CD4-positive, alpha-beta T cell treated with Interleukin-15 for 1 hour (primary cell): Measurements from ENCODE around the gene ITGAV.

Source experiments
- DNase-seq: peaks from one replicate; pipeline ENCODE4 v3.0.0-alpha.2; 2020

Gene ITGAV

DNA sequence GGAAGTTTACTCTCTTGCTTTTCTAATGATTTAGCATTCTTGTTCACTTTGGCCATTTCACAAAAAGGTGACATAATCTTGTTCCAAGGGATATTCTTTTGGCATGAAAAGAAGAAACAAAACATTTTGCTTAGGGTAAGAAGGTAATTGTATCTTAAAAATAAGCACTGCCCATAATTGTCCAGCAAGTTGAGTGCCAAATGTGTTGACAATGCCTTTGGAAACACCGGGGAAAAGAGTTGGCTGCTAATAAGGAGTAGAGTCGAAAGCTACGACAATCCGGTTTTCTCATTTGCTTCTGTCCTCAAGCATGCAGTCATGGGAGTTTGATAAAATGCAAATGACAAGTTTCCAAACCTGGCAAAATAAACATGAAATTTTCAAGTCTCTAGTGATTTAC, 27.3 kb downstream of the ITGAV start:
- no peak for DNase-seq

DNA sequence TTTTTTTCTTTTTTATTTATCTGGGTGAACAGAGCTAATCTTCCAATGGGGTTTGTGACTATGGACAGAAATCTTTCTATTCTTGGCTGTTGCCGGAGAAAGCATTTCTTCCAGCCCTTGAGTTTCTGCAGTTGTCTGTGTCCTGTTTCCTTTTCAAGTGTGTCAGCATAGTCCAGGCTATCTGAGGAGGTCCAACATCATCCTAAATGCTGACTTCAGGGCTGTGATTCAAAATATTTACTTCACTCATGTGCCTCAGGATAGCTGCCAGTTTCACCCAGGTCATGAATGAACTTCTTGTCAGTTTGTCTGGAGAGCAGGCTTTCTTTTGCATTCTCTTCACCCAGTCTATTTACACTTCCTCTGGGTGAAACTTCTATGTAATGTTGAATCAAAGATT, 27.9 kb downstream of the ITGAV start:
- DNase-seq: no peak

DNA sequence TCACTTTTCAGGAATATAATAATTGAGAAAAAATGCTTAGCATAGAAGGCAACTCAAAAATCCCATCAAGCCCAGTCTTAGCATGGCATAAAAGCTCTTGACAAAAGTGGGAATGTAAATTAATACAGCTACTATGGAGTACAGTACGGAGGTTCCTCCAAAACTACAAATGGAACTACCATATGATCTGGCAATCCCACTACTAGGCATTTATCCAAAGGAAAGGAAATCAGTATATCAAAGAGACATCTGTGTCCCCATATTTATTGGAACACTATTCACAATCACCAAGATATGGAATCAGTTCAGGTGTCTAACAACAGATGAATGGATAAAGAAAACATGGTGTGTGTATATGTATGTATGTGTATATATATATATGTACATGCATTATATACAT, 28.8 kb downstream of the ITGAV start:
- no peak for DNase-seq

DNA sequence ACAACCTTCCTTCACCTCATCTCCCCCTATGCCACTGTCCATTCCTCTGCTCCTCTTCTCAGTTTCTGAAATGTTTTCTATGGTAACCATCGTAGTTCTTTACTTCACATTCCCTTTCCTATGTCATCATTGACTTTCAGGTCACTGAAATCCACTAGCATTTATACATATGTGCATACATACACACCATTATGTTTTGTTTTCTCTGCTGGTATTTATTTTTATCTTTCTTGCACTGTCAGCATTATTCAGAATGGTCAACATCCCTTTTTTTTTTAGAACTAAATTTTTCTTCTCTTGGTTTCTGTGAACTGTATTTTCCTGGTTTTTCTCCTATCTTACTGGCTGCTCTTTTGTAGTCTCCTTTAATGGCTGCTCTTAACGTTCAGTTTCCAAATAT, 33.2 kb downstream of the ITGAV start:
- no peak for DNase-seq

DNA sequence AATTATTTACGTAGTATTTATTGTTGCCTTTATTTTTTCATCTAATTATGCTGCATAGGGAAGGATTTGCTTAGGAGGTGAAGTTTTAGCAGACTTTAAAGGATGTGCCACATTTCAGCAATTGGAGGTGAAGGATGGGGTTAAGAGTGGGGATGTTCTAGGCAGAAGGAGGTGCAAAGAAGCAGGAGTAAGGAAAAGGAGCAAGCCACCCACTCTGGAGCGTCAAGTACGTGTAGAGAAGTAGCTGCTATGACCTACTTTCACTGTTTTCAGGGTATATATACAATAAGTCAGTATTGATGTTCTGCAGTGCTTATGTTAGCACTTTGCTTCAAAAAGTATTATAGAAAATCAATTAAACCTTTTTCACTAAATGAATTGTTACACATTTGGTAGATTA, 34.4 kb downstream of the ITGAV start:
- DNase-seq: no peak

DNA sequence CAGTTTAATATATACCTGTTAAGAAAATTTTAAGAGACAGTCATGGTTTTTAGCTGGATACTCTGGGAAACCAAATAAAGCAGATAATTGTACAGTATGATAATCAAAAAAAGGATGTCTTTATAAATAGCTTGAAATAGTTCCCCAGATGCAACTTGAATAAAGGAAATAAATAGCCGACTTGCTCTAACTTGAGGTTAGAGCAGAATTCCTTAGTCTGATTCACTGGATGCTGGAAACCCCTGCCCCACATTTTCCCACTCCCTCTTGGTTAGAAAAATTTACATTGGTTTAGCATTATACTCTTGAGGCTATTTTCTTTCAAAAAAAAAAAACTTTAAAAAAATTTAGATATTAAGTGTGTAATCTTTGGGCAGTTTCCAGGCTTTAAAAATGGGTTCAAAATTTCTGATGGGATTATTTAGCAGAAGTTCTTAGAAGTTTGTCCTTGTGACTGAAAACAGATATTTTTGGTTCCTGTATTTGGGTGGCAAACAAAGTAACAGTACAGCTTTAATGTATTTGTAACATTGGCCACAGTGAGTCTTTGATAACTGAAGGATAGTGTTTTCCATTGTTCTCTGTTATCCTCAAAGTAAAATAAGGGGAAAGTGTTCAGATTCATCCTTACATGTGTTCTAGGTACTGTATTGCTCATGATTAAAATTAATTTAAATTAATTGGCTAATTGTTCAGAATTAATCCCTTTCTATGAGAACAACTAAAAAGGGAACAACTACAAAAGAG, 39.6 kb downstream of the ITGAV start:
- DNase-seq: no peak

DNA sequence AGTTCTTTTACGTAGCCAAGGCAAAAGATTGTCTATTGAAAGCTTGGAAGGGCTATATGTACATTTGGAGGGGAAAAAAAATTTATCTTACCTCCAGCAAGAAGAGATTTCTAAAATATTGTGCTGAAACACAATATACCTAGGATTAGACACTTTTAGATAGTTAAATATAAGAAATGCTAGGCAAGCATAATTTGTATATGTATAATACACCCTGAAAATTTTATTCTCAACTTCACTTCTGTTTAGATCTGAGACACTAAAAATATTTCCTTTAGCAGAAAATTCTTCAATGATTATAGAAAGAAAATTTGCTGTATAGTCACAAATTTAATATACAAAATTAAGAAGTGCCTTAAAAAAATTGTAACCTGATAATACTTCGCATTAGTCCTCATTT, 42.6 kb downstream of the ITGAV start:
- DNase-seq: no peak

DNA sequence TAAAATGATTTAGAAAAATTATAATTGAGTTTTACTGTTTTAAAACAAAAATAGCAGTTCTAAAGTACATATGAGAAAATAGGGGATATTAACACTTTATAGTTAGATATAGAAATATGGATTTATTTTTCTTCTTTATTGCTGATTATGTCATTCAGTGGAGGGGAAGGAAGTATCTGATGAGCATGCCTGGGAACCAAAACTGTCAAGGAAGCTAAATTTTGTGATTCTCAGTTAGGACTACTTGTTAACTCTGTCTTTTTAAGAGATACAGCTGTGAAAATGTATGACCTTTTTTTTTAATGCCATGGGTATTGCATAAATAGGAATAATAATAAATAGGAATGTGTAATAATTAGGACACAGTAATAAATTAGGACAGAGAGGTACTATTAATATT, 44.8 kb downstream of the ITGAV start:
- DNase-seq: no peak

DNA sequence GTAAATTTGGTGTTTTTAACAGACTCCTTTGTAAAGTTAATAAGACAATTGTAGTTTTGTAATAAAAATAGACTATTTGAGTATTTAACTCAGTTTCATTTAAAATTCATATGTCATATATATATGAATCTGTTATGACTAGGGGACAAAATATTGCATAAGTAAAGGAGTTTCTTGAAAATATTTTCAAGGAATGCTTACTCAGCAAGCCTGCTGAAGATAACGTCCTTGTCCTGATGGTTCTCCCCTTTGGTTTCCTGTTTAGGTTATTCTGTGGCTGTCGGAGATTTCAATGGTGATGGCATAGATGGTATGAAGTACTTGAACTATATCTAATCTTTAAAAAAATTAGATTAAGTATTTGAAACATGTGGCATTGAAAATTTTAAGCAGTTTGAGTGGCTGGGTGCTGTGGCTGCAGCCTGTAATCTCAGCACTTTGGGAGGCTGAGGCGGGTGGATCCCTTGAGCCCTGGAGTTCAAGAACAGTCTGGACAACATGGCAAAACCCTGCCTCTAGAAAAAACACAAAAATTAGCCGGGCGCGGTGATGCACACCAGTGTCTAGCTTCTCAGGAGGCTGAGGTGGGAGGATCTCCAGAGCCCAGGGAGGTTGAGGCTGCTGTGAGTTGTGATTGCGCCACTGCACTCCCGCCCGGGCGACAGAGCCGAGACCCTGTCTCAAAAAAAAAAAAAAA, 47.1 kb downstream of the ITGAV start:
- DNase-seq: no peak

DNA sequence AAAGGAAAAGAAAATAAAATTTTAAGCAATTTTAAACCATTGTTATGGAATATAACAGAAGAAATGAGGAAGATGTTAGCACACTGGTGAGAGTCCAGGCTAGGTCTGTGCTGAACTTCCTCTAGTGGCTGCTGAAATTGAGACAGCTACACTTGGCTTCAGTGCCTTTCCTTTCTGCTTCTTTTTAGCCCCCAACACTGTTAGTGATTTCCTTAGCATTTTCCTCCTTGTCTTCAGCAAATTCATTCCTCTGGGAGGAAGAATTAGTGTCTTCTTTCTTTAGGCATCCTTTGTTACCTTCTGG, 47.6 kb downstream of the ITGAV start:
- DNase-seq: no peak

DNA sequence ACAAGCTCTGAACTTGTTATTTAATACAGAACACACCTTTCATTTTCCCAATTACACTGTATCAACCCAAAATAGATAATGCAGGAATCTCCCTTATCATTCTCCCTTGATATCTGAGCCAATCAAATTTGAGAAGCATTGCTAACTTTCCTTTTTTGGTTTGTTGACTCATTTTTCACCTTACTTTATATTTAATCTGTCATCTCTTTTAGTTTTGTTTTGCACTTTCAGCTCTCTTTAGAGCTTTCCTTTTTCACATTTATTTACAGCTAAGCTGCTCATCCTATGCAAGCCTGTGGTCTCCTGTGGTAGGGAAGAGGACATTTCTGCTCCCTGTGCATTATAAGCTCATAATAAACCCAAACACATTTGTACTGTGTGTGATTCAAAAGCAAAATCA, 50.1 kb downstream of the ITGAV start:
- no peak for DNase-seq

DNA sequence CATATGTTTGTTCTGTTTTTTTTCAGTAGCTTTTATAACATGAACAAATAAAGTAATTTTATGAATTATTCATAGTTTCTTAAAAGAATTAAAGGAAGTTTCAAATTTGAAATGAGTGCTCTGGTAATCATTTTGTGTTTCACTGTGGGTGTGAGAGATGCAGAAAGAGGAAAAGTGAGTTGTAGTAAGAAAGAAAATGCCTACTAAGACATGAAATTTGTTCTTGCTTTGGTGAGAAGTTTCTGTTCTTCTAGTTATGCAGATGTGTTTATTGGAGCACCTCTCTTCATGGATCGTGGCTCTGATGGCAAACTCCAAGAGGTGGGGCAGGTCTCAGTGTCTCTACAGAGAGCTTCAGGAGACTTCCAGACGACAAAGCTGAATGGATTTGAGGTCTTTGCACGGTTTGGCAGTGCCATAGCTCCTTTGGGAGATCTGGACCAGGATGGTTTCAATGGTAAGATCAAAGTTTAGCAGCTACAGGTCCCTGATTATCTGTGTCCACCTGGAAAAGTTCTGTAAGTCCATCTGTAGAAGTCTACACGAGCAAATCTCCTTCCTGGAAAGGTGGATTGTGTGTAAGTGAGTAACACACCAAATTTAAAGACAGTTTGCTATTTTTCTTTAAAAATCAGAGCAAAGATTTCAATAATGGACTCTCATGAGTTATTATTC, 51.4 kb downstream of the ITGAV start:
- DNase-seq: no peak

DNA sequence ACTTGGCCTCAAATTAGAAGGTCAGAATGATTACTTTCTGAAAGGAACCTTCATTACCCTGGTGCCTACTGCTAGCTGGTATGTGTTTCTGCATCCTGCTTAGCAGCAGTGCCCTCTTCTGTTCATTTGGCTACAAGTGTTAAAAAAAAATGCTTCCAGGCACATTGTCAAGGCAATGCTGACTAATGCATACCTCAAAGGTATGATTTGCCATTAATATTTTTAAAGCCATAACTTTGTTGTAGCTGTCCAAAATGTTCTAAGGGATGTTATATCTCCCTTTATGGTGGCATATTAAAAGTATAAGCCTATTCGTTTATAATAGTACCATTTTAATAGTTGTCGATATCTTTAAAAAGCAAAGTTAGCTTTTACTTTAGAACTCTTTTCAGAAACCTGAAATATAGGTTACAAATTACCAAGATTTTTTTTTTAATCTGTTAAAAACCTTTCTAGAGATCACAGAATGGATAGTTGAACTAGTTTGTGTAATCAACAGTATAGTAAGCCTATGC, 52.0 kb downstream of the ITGAV start:
- no peak for DNase-seq

DNA sequence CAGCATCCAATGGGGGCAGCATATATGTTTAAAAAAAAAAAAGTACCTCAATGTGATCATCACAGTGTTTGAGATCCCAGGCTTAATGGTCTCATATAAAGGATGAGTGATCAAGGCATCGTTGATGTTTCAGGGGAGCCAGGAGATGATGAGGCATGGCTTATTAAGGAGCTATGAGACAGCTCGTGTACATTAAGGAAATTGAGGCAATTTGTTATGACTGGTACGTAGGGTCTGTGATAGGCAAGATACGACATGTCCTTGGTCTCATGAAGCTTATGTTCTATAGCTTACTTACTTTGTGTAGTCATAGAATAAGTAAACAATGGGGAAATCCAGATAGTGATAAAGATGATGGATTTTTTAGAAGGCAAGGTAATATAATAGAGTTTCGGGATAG, 54.9 kb downstream of the ITGAV start:
- DNase-seq: no peak

DNA sequence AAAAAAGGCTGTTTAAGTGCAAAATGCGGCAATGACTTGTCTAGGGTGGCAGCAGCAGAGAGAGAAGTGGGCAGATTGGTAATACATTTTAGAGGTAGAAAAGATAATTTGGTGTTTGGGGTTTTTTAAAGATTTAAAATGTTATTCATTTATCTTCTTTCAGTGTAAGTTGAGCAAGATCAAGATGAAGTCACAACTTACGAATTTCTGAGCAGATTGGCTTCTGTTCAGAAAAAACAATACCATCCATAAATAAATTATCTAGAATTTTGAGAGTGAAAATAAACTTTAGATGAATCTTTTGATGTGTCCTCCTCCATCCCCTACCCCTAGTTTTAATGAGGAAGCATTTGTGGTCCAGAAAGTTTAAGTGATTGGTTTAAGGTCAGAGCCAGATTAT, 56.1 kb downstream of the ITGAV start:
- DNase-seq: no peak

DNA sequence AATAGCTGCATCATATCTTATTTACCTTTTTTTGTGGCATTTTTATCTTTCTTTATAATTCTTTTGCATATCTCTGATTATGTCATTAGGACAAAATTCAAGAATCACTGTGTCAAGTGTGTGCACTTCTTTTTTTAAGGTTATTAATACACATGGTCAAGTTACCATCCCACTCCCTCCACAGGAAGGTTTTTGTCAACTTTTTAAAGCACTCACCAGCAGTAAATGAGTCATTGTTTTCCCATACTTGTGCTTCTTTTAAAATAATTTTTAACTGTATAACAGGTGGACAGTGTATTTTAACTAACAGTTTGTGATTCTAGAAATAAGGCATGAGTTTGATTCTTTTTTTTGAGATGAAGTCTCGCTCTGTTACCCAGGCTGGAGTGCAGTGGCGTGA, 58.3 kb downstream of the ITGAV start:
- DNase-seq: no peak

DNA sequence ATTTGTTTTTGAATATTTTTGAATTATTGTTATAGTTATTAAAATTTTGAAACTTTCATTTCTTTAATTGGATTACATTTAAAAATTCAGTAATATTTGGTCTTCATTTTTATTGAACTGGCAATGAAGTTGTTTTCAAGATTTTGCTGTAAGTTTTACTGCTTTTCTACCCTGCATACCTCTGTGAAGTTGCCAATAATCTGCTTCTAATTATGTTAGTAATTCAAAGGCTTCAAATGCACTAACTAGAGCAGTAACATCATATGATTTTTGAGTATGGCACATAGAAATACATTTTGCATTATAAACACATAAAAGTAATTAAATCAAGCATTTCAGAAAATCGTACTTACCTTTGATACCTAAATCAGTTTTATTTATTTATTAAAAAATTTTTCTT, 63.7 kb downstream of the ITGAV start:
- DNase-seq: no peak

DNA sequence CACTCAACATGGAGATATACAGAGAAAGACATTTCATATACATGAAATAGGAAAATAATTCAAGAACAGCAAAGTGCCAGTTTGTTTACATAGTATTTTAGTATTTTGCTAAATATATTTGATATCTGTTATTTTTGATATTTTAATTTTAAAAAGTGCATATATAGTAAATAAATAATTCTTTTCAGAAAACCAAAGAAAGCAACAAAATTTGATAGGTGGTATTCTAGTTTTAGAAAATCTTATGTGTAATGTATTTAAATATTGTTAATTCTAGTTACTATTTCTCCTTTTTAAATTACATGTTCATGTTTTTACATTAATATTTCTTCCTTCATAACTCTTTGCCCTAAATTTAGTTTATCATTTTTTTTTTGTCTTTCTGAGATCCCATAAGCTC, 69.5 kb downstream of the ITGAV start:
- DNase-seq: no peak

DNA sequence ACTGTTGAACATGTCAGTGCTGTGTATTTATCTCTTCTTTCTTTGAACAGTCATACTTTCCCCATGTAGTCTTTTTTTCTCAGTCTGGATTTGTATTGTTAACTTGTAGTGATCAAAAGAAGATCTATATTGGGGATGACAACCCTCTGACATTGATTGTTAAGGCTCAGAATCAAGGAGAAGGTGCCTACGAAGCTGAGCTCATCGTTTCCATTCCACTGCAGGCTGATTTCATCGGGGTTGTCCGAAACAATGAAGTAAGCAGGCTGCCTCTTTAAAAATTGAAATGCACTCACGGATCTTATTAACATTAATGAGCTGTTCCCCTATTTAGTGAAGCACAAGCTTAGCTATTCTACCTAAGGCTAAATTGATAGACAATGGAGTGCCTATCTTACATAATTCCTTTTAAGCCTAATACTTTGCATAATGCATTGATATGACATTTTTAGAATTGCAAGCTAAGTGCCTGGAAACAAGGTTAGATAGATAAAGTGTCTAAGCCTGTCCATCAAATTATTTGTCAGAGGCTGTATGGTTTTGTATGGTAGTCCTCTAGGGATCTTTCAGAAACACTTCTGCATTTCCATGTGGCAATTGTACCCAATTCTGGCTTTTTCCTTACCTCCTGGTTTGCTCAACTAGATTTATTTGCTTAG, 74.7 kb downstream of the ITGAV start:
- no peak for DNase-seq

DNA sequence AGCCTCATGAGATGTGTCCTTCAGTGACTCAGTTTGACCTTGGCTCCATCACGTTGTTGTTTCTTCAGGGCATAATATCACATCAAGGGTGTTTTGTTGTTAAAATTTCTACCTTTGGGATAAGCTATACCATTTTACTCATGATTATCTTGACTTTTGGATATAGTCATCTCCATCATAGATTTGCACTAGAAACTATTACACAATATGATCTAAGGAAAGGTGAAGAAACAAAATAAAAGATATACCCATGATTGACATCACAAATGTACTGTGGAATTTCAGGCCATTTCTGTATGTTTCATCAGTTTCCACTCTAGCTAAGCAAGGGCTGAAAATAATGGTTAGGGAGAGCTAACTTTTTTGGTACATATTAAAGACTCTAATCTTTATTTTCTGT, 79.3 kb downstream of the ITGAV start:
- no peak for DNase-seq

DNA sequence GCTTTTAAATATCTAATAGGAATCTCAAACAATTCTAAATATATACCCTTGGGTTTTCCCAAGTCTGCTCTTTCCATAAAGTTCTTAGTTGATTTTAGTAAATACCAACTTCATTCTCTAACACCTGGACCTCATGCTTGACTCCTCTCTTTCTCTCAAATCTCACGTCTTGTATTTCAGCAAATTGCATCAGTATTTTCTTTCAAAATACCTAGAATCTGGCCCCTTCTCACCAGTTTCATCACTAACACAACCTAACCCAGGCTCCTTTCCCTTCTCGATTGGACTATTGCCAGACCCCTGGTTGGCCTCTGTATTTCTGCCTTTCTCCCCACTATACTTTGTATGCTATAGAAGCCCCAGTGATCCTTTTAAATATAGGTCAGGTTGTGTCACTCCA, 81.0 kb downstream of the ITGAV start:
- DNase-seq: no peak

DNA sequence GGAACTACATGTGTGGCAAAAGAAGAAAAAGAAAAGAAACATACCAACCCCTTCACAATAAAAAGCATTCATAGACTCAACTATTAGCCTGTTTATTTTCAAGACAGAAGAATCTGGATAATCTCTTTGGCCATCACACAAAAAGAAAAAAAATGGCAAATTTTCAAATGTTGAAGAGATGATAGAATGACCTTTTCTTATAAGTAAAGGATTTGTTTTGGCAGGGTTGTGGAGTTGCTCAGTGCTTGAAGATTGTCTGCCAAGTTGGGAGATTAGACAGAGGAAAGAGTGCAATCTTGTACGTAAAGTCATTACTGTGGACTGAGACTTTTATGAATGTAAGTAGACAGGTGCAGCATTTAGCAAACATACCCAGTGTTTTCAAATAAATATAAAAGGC, 85.5 kb downstream of the ITGAV start:
- no peak for DNase-seq

DNA sequence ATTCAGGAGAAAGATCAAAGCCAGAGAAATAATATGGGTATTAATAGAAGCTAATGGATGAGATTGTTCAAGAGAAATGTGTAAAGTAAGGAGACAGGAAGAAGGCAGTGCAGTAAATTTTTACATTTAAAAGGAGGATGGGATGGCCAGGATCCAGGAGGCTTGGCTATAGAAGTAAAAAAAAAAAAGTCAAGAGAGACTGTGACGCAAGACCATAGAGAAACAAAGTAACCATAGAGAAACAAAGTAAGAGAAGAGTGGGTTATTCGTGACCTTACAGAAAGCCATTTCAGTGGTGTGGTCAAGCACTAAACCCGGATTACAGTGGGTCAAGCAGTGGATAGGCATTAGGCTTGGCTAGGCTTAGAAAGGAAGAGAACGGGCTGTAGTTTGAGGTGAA, 93.5 kb downstream of the ITGAV start:
- no peak for DNase-seq

DNA sequence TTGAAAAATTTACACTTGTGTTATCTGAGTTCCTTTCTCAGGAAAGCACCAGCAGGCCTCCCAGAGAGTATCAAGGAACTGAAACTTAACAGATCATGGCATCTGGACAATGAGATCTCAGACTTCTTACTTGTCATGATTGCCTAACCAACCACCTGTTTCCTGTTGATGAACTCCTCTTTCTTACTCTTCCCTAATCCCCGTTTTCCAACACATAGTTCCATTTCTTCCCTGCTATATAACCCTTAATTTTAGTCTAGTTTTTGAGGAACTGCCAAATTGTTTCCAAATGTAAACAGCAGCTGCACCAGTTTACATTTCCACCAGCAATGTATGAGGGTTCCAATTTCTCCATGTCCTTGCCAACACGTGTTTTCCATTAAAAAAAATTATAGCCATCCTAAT, 98.0 kb downstream of the ITGAV start:
- DNase-seq: no peak
